ENCODE measurements around the gene PDZD8. TPM values are rescaled to one million over a fixed set of nuclear protein-coding genes. Genes with fewer than 3 reads are reported as not detected.

Gene PDZD8
- total RNA-seq, 4 donors from 2014 or later, result 32.1 to 43.7 (median 38.0) TPM

- no peaks in the 10 kb centered on the region for H3K9me3 ChIP-seq
- H3K27me3 ChIP-seq, result peaks cover 0 to 23% (median 0%) of the 10 kb centered on the region in 4 donors
- 87% methylated on average over 5 of the region's 5 CpGs for WGBS
- TF ChIP-seq EP300 (IDR thresholded peaks at IDR 0.05) (no peak), CTCF (IDR thresholded peaks at IDR 0.05) (no peak), POLR2AphosphoS5 (IDR thresholded peaks at IDR 0.05) (no peak), POLR2A (IDR thresholded peaks at IDR 0.05; ENCODE audit: low read depth) (no peak)
- intact Hi-C loops (cut with DNase I), result no loop called here
- H3K4me1 ChIP-seq, result no peaks in the 10 kb centered on the region
- no peak for DNase-seq (ENCODE audit: extremely low spot score)
- no peak overlapping the region for H3K27ac ChIP-seq (replicated peaks in 1 of 4)
- H3K4me3 ChIP-seq, result no peak overlapping the region
- no peaks in the 10 kb centered on the region for H3K36me3 ChIP-seq
Observed at GRCh38 chr10:117412469-117413010, 37.3 kb upstream of the PDZD8 start.

GRCh38 chr10:117411479-117412399 is 36.5 kb upstream of the PDZD8 start:
- no peak for DNase-seq (ENCODE audit: extremely low spot score)
- no peak overlapping the region for H3K4me3 ChIP-seq
- TF ChIP-seq CTCF (IDR thresholded peaks at IDR 0.05) (no peak), POLR2A (IDR thresholded peaks at IDR 0.05; ENCODE audit: low read depth) (no peak), EP300 (IDR thresholded peaks at IDR 0.05) (no peak), POLR2AphosphoS5 (IDR thresholded peaks at IDR 0.05) (no peak)
- no peaks in the 10 kb centered on the region for H3K9me3 ChIP-seq
- 63% methylated on average over 8 of the region's 8 CpGs for WGBS
- no peak overlapping the region for H3K27ac ChIP-seq (replicated peaks in 1 of 4)
- no peaks in the 10 kb centered on the region for H3K36me3 ChIP-seq
- no peaks in the 10 kb centered on the region for H3K4me1 ChIP-seq
- intact Hi-C loops (cut with DNase I), result no loop called here
- H3K27me3 ChIP-seq, result peaks cover 0 to 23% (median 0%) of the 10 kb centered on the region in 4 donors

GRCh38 chr10:117410557-117410956 is 35.3 kb upstream of the PDZD8 start:
- no peaks in the 10 kb centered on the region for H3K36me3 ChIP-seq
- H3K4me1 ChIP-seq, result no peaks in the 10 kb centered on the region
- no peak overlapping the region for H3K27ac ChIP-seq (replicated peaks in 1 of 4)
- no peak for DNase-seq (ENCODE audit: extremely low spot score)
- H3K4me3 ChIP-seq, result no peak overlapping the region
- no peaks in the 10 kb centered on the region for H3K9me3 ChIP-seq
- peaks cover 0 to 23% (median 0%) of the 10 kb centered on the region in 4 donors for H3K27me3 ChIP-seq
- 85% methylated on average over 4 of the region's 4 CpGs for WGBS
- TF ChIP-seq CTCF (IDR thresholded peaks at IDR 0.05) (no peak), POLR2A (IDR thresholded peaks at IDR 0.05; ENCODE audit: low read depth) (no peak), EP300 (IDR thresholded peaks at IDR 0.05) (no peak), POLR2AphosphoS5 (IDR thresholded peaks at IDR 0.05) (no peak)
- intact Hi-C loops (cut with DNase I), result no loop called here

GRCh38 chr10:117409549-117410305 is 34.5 kb upstream of the PDZD8 start:
- Histone ChIP-seq H3K27ac (replicated peaks in 1 of 4) (no peak overlapping the region), H3K27me3 (peaks cover 0 to 28% (median 0%) of the 10 kb centered on the region in 4 donors)
- WGBS, result 75% methylated on average over 5 of the region's 5 CpGs

More at GRCh38 chr10:117409549-117410305, 34.5 kb upstream of the PDZD8 start:
- no peaks in the 10 kb centered on the region for H3K36me3 ChIP-seq
- no peak overlapping the region for H3K4me3 ChIP-seq
- DNase-seq (ENCODE audit: extremely low spot score), result no peak
- no peak for TF ChIP-seq CTCF (IDR thresholded peaks at IDR 0.05)
- TF ChIP-seq POLR2AphosphoS5 (IDR thresholded peaks at IDR 0.05), result no peak
- TF ChIP-seq EP300 (IDR thresholded peaks at IDR 0.05), result no peak
- no peak for TF ChIP-seq POLR2A (IDR thresholded peaks at IDR 0.05; ENCODE audit: low read depth)
- intact Hi-C loops (cut with DNase I), result no loop called here
- H3K4me1 ChIP-seq, result no peaks in the 10 kb centered on the region
- no peaks in the 10 kb centered on the region for H3K9me3 ChIP-seq
